Sigmoid colon (tissue), 4 donors: ENCODE data around the gene KDR.

Experiments used
- CTCF ChIP-seq, 4 experiments: fragments of 450-650 bp in 3 of 4; fragments of 200-600 bp in 1 of 4; IDR thresholded peaks; one replicate each; pipeline ENCODE4 v1.5.1; 2016 to 2019; ENCODE audit warnings: antibody characterized with exemption in 4 of 4, mild to moderate bottlenecking in 3 of 4, moderate library complexity in 2 of 4
- EP300 ChIP-seq, 4 donors: sonication (generic); formaldehyde crosslinking; IDR thresholded peaks; one replicate each; pipeline ENCODE4 v1.6.1; 2017; ENCODE audit warnings: antibody characterized with exemption in 4 of 4
- POLR2A ChIP-seq, 2 donors: fragments of 450-650 bp; IDR thresholded peaks; one replicate each; pipeline ENCODE4 v1.6.1; 2016; ENCODE audit warnings: antibody characterized with exemption in 2 of 2, mild to moderate bottlenecking in 2 of 2, moderate library complexity in 2 of 2
- POLR2AphosphoS5 ChIP-seq, 4 donors: sonication (generic); formaldehyde crosslinking; IDR thresholded peaks; one replicate each; pipeline ENCODE4 v1.6.1; 2017; ENCODE audit warnings: antibody characterized with exemption in 4 of 4

- TF ChIP-seq CTCF (IDR thresholded peaks at IDR 0.05) = no peak
- no peak for TF ChIP-seq EP300 (IDR thresholded peaks at IDR 0.05)
- no peak for TF ChIP-seq POLR2A (IDR thresholded peaks at IDR 0.05)
- no peak for TF ChIP-seq POLR2AphosphoS5 (IDR thresholded peaks at IDR 0.05)
Measured at GRCh38 chr4:55127521-55127920, 2.1 kb upstream of the KDR start.
